NCI-H748 (cell line): ENCODE measurements around the gene SLC18A2.
A peak's percentile ranks its signal among the peaks of the same experiment; 100 is the strongest.
"Not testable (repeated sequence)": the region's sequence is repeated elsewhere in the genome, so short reads cannot be mapped to it uniquely, and the experiment has no call there.

ENCODE experiments used
- DNase-seq: peaks from one replicate; lab custom pipeline; 2025; ENCODE audit not compliant: unreplicated experiment; lab: John Stamatoyannopoulos, UW

SLC18A2 gene

DNA sequence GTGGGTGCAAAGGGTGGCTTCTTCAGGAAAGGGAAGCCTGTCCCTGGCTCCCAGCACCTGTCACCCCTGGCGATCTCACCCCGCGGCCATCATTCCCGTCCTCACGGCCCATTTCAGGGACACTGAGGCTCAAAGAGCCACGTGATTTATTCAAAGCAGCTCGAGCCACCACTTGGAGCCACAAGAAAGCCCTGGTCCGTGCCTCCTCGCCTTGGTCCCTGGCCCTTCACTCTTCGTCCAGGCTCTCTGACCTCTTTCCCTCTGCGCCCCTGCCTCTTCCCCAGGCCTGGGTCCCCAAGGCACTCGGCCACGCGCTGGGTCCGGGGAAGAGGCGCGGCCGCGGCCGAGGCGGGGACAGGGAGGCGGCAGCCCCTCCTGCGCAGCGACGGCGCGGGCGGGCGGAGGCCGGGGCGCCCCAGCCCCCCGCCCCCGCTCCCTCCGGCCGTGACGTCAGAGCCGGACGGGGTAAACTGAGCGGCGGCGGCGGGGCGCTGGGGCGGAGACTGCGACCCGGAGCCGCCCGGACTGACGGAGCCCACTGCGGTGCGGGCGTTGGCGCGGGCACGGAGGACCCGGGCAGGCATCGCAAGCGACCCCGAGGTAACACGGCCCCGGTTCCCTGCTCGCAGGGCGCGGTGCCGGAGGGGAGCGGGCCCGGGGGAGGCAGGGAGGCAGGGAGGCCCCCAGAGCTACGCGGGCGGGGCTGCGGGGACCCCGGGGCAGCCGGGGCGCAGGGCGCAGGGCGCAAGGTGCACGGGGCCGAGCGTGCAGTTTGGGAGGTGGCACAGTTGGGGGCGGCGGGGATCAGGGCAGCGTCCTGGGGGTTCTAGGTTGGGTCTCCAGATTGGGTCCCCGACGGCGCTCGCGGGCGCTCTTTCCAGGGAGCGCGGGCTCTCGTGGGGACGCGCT lies at the start of gene SLC18A2:
SLC18A2 (plus strand) TSS at position 494 of the 909 bp plus-strand sequence. CDS start 580 bp downstream, outside the sequence.
- peak; percentile 9 for DNase-seq

DNA sequence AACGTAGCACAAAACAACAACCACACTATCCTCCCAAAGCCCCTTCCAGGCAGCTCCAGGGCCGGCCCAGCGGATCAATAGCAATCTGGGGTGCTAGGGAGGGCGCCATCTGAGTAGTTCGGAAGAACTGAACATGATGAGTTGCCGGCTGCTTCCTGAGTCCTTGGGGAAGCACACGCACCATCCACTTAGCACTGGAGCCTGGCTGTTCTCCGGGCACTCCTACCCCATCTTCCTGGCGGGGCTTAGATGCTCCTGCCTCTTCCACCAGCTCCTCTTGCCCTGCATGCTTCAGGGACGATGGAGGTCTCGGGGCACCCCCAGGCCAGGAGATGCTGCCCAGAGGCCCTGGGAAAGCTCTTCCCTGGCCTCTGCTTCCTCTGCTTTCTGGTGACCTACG lies 43.7 kb upstream of the SLC18A2 start, which contains the start of gene KCNK18:
KCNK18 (plus strand) TSS at position 301 of the 400 bp plus-strand sequence; CDS start at position 301, 0 bp downstream.
- no peak for DNase-seq

DNA sequence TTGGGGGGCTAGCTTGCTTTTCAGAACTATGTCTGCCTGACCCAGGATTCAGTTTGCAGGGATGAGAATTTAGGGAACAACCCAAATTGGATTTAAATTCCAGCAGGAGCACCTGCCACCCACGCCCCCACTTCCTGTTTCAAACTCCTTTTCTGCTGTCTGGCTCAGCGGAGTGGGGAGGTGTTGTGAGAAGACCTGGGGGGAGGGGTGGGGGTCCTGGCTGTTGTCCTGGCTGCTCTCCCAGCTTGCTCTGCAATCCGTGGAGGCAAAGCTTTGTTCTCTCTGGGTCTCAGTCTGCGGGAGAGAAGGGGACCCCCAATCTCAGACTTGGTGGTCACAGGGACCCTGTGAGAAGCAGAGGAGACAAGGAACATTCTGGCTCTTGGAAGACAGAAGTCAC lies 42.8 kb upstream of the SLC18A2 start:
- DNase-seq, result no peak

DNA sequence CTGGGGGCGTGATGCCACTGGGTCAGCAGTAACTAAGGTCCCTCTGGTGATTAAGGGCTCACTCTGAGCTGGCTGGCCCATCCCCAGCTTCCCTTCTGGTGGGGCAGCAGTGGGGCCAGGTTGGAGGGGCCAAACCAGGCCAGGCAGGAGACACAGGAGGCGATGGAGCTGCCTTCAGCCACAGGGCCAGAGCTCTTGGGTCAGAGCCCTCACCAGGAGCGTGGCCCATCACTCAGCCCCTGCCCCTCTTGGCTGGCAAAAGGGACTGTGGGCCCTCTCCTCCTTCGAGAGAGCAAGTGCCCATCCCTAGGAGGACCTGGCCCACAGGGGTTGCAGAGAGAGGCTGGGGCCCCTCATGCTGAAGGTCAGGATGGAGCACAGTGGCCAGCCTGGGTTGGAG lies 39.1 kb upstream of the SLC18A2 start:
- no peak for DNase-seq

DNA sequence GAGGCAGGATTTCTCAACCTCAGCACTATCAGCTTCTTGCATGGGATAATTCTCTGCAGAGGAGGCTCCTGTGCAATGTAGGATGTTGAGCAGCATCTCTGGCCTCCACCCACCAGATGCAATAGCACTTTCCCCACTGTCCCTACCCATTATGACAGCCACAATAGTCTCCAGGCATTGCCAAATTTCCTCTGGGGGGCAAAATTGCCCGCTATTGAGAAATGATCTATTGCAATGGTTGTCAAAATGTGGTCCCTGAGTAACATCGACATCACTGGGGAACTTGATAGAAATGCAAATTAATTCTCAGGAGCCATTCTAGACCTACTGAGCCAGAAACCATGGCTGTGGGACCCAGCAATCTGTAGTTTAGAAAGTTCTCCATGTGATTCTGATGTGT lies 36.6 kb upstream of the SLC18A2 start:
- no peak for DNase-seq

- no peak for DNase-seq
Observed at GRCh38 chr10:117212176-117212575, 28.7 kb upstream of the SLC18A2 start.

DNA sequence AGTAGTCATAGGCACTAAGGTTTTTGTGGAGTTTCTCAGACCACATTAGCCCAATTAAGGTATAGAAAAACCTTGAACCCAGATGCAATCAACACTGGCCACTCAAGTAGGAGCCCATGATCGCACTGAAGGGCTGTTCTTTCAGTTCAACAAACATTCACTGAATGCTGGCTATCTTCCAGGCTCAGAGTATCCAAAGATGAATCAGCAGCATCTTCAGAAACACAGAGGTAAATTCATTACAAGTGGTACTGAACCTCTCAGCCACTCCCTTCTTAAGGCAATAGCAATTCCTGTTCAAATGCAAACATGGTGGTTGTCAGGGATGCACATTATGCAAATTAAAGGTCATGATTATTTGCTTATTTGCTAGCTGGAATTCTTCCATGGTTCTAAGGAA lies 26.5 kb upstream of the SLC18A2 start:
- no peak for DNase-seq

GRCh38 chr10:117215079-117215478 lies 25.8 kb upstream of the SLC18A2 start:
- DNase-seq, result no peak

DNA sequence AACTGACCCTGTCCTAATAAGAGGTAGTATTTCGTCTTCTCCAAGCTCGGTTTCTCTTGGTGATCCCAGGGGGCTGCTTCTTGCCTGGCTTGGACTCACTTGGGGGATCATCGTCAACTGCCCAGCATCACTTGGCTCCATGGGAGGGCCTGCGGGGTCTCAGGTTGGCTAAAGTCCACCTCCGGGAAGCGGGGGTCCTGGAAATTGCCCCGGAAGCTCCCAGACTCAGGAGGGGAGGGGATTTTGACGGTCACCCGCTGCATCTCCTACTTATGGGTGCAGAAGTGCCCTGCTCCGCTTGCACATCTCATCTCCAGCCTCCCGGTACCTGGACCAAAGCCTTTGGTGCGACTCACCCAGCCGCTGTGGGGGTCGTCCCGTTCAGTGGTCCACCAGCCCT lies 24.9 kb upstream of the SLC18A2 start:
- DNase-seq, result no peak

DNA sequence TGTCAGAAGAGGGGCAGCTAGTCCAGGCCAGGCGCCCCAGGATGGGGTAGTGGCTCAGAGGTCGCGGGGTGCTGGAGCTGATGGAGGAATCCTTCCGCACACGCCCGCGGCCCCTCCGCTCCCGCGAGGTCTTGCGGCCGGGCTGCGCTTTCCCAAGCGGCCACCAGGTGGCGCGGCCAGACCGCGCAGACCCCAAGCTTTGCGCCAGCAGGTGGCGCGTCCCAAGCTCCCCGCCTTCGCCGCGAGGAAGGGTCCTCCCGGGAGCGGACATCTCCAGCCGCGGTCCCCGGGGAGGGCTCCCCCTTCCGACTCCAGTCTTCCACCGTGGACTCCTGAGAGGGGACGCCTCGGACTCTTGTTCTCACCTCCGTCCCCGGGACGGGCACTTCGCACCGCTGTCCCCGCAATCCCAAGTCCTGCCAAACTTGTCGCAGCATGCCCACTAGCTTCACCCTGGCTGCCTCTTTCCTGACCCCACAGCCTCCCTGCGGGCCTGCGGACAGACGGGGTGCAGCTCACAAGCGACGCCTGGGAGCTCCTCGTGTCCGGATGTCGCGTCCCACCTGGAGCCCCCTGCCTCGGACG lies 24.2 kb upstream of the SLC18A2 start:
- DNase-seq, result peak; percentile 70

GRCh38 chr10:117217196-117217761 lies 23.6 kb upstream of the SLC18A2 start:
- DNase-seq, result peak; percentile 20

- peak; percentile 14 for DNase-seq
Observed at GRCh38 chr10:117218654-117219053, 22.3 kb upstream of the SLC18A2 start.

GRCh38 chr10:117221156-117221711 lies 19.7 kb upstream of the SLC18A2 start:
- DNase-seq, result peak; percentile 85

GRCh38 chr10:117222552-117222951 lies 18.4 kb upstream of the SLC18A2 start:
- DNase-seq, result no peak

- no peak for DNase-seq
Observed at GRCh38 chr10:117222976-117223692, 17.8 kb upstream of the SLC18A2 start.

DNA sequence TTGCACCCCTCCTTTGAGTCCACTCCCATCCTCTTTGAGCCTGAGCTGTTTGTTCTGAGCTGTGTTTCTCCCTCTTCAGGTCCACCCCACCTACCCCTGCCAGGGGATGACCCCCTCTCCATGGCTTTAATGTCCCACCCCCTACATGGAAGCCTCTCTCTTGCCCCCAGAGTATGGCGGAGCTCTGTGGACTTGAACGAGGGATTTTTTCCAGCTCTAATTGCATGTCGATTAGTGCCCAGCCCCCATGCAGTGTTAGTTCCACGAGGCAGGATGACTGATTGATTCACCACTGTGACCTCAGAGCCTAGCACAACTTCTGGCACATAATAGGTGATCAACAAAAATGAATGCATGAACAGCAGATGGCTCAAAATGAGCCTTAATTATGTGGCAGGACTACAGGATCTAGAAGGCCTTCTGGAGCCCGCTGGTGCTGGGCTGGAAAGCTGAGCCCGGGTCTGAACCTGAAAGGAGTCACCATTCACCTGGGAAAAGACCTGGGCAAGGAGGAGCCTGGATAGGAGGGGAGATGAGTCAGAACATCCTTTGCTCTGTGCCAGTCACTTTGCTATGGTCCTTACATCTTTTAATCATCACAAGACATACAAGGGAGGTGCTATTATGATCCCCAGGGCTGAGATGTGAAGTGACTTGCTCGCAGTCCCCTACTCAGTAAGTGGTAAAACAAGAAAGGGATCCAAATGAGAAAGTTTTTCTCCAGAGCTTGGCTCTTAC lies 17.1 kb upstream of the SLC18A2 start:
- no peak for DNase-seq

GRCh38 chr10:117224881-117225280 lies 16.0 kb upstream of the SLC18A2 start:
- no peak for DNase-seq

DNA sequence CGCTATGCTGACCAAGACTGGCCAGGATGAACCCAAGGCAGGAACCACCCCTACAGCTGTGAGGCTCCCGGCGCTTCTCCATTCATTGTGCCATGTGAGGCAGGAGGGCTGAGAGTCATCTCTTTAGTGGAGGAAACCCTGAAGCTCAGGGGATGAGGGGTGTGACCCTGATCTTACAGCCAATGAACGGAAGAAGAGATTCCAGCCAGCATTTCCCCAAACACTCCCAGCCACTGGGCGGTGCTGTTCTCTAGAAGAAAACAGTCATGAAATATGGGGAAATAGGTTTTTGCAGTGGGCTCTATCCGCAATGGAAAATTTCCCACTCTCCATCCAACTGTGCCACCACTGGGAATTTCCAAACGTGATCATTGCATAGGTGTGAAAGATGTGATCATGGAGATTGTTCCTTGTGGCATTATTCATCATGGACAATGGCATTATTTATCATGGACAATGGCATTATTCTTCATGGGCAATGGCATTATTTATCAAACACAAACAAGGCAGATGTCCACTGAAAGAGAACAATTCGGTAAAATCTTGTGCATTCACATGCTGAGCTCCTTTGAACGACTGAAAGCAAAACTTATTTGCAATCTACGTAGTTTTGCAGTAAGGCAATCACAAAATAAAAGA lies 14.0 kb upstream of the SLC18A2 start:
- peak; percentile 70 for DNase-seq

- no peak for DNase-seq
Observed at GRCh38 chr10:117228210-117228609, 12.7 kb upstream of the SLC18A2 start.

DNA sequence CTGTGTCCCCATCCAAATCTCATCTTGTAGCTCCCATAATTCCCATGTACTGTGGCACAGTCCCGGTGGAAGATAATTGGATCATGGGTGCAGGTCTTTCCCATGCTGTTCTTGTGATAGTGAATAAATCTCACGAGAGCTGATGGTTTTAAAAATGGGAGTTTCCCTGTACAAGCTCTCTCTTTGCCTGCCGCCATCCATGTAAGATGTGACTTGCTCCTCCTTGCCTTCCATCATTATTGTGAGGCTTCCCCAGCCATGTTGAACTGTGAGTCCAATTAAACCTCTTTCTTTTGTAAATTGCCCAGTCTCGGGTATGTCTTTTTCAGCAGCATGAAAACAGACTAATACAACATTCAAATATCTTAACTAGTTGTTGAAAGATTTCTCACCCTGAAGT lies 10.8 kb upstream of the SLC18A2 start:
- not testable (repeated sequence) for DNase-seq
